ENCODE data around the gene LRRC37A3. TPM values are rescaled to one million over a fixed set of nuclear protein-coding genes. Genes with fewer than 3 reads are reported as not detected.
"Not testable (repeated sequence)": the region's sequence is repeated elsewhere in the genome, so short reads cannot be mapped to it uniquely, and the experiment has no call there.

The LRRC37A3 gene
- polyA plus RNA-seq, 6 donors from 2014 or later = 0.67 to 2.4 (median 1.1) TPM; not detected in 1

DNA sequence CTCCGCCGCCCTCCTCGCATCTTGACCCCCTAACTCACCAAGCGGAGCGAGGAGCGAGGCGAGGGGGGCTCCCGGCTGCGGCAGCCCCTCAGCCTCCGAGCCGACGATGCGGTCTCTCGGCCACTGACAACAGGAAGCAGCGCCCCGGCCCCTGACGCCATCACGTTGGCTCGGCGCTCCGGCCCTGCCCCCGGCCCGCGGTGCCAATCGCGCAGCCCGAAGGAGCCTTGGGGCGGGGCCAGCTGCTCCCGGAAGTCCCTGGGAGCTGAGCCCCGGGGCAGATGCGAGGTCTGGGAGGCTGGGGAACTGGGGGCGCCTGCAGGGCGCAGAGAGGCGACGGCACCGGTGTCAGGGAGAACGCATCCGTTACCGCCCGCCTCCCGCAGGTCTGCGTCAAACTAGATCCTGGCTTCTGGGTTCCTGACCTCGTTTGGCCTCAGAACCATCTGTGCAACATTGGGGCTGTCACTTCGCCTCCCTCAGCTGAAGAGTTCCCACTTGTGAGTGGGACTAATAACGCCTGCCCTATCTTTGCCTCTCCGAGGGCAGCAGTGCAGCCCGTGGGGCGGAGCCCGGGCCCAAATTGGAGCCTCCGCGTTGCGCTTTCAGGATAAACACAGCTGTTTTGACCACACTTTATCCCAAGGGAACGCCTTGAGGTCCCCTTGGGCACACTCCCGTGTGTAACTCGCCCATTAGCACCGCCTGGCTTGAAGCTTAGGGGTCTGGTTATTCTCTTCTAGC lies 82.1 kb downstream of the LRRC37A3 start:
- Mint-ChIP-seq H3K4me3 (peak overlapping the region; percentile 86 to 96 (median 94)), H3K27ac (peak overlapping the region; percentile 93 to 98 (median 97)), H3K4me1 (peaks cover 20 to 31% (median 22%) of the 10 kb centered on the region in 3 donors)
- not testable (repeated sequence) for H3K27me3 Mint-ChIP-seq, H3K36me3 Mint-ChIP-seq, H3K9me3 Mint-ChIP-seq
- DNase-seq (peak; percentile 89), ATAC-seq (ENCODE audit: low read depth in 2 of 2) (peak; percentile 89 to 90)

- H3K9me3 Mint-ChIP-seq, H3K27me3 Mint-ChIP-seq, DNase-seq, H3K36me3 Mint-ChIP-seq: not testable (repeated sequence)
- H3K4me1 Mint-ChIP-seq = peaks cover 20 to 31% (median 22%) of the 10 kb centered on the region in 3 donors
- peak; percentile 13 to 14 for ATAC-seq (ENCODE audit: low read depth in 2 of 2)
- H3K27ac Mint-ChIP-seq = peak overlapping the region; percentile 88 to 98 (median 96)
- peak overlapping the region; percentile 86 to 96 (median 92) for H3K4me3 Mint-ChIP-seq
Observed at GRCh38 chr17:64836623-64837017, 82.7 kb downstream of the LRRC37A3 start.

GRCh38 chr17:64834060-64834459 lies 85.2 kb downstream of the LRRC37A3 start:
- H3K27ac Mint-ChIP-seq = peak overlapping the region in 3 of 6 donors; percentile 42 to 75 (median 47)
- not testable (repeated sequence) for H3K36me3 Mint-ChIP-seq; DNase-seq; H3K27me3 Mint-ChIP-seq; H3K9me3 Mint-ChIP-seq; ATAC-seq (ENCODE audit: low read depth in 2 of 2)
- peak overlapping the region in 1 of 8 donors; percentile 90 for H3K4me3 Mint-ChIP-seq
- peaks cover 25 to 41% (median 38%) of the 10 kb centered on the region in 3 donors for H3K4me1 Mint-ChIP-seq

- Mint-ChIP-seq H3K4me3 (peak overlapping the region in 1 of 8 donors; percentile 19), H3K4me1 (peaks cover 16 to 30% (median 26%) of the 10 kb centered on the region in 3 donors), H3K27ac (peak overlapping the region in 2 of 6 donors; percentile 33 to 92)
- H3K9me3 Mint-ChIP-seq; ATAC-seq (ENCODE audit: low read depth in 2 of 2); H3K36me3 Mint-ChIP-seq; H3K27me3 Mint-ChIP-seq; DNase-seq: not testable (repeated sequence)
Observed at GRCh38 chr17:64830631-64831040, 88.6 kb downstream of the LRRC37A3 start.

DNA sequence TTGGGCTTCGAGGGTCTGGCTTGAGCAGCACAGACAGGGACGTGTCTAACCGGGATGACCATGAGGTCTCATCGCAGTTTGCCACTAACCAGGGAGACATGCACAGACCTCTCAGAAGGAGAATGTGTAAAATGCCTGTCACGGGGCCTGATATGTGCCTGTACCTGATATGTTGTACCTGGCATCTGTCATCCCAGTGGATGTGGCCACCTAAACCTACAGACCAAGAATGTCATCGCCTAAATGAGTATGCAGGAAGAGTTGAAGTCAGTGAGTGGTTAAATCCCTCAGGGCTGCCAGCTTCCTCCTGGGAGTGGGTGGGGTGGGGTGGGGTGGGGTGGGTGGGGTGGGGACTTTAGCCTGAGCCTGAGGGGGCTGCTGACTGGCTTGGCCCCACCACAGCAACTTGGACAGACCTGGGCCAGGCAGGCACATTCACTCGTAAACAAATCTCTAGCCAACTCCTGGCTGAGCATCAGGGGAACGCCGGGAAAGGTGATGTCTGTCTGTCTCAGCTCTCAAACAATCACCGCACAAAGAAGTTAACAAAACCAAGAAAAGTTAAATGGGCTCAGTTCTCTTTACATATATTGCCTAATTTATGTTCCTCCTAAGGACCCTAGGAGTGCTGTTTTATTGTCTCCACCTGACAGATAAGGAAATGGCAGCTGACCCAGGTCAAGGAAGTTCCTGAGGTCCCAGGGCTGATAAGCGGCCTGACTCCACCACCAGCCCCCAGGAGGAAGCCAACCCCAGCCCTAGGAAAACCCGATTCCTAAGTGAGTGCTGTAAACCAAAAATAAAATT lies 89.3 kb downstream of the LRRC37A3 start:
- not testable (repeated sequence) for H3K9me3 Mint-ChIP-seq; H3K36me3 Mint-ChIP-seq; H3K27ac Mint-ChIP-seq; ATAC-seq (ENCODE audit: low read depth in 2 of 2); DNase-seq; H3K4me3 Mint-ChIP-seq; H3K27me3 Mint-ChIP-seq
- H3K4me1 Mint-ChIP-seq = peaks cover 11 to 24% (median 20%) of the 10 kb centered on the region in 3 donors

GRCh38 chr17:64829068-64829467 lies 90.2 kb downstream of the LRRC37A3 start:
- H3K4me1 Mint-ChIP-seq = peaks cover 11 to 18% (median 16%) of the 10 kb centered on the region in 3 donors
- H3K4me3 Mint-ChIP-seq = peak overlapping the region in 3 of 8 donors; percentile 8 to 54 (median 15)
- H3K36me3 Mint-ChIP-seq; H3K9me3 Mint-ChIP-seq; ATAC-seq (ENCODE audit: low read depth in 2 of 2); H3K27me3 Mint-ChIP-seq; DNase-seq: not testable (repeated sequence)
- H3K27ac Mint-ChIP-seq = peak overlapping the region in 3 of 6 donors; percentile 31 to 89 (median 49)

GRCh38 chr17:64818904-64819303 lies 100.4 kb downstream of the LRRC37A3 start:
- not testable (repeated sequence) for H3K4me3 Mint-ChIP-seq; ATAC-seq (ENCODE audit: low read depth in 2 of 2); H3K27ac Mint-ChIP-seq; DNase-seq; H3K9me3 Mint-ChIP-seq; H3K4me1 Mint-ChIP-seq; H3K27me3 Mint-ChIP-seq
- H3K36me3 Mint-ChIP-seq = peaks cover 4 to 13% of the 10 kb centered on the region in 2 donors

DNA sequence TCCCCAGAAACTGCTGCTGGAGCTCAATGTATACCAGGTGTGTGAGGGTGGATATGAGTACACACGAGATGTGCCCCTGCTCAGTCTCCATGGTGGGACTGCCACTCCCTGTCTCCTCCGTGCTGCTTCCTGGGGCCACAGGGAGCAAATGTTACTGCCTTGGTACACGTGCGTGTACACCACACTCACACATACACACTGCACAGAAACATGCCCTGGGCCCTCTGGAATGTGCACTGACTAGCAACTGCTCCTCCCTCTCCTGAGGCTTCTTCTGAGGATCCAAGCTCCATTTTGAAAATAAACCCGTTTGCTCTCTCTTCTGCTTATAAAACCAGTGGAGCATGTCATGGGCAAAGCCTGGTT lies 103.5 kb downstream of the LRRC37A3 start:
- not testable (repeated sequence) for H3K36me3 Mint-ChIP-seq; H3K4me3 Mint-ChIP-seq; H3K9me3 Mint-ChIP-seq; DNase-seq; H3K27ac Mint-ChIP-seq; ATAC-seq (ENCODE audit: low read depth in 2 of 2); H3K27me3 Mint-ChIP-seq; H3K4me1 Mint-ChIP-seq

- H3K4me1 Mint-ChIP-seq; DNase-seq; H3K4me3 Mint-ChIP-seq; ATAC-seq (ENCODE audit: low read depth in 2 of 2); H3K9me3 Mint-ChIP-seq; H3K36me3 Mint-ChIP-seq; H3K27me3 Mint-ChIP-seq: not testable (repeated sequence)
- peak overlapping the region in 1 of 6 donors; percentile 19 for H3K27ac Mint-ChIP-seq
Observed at GRCh38 chr17:64814993-64815832, 104.1 kb downstream of the LRRC37A3 start.

DNA sequence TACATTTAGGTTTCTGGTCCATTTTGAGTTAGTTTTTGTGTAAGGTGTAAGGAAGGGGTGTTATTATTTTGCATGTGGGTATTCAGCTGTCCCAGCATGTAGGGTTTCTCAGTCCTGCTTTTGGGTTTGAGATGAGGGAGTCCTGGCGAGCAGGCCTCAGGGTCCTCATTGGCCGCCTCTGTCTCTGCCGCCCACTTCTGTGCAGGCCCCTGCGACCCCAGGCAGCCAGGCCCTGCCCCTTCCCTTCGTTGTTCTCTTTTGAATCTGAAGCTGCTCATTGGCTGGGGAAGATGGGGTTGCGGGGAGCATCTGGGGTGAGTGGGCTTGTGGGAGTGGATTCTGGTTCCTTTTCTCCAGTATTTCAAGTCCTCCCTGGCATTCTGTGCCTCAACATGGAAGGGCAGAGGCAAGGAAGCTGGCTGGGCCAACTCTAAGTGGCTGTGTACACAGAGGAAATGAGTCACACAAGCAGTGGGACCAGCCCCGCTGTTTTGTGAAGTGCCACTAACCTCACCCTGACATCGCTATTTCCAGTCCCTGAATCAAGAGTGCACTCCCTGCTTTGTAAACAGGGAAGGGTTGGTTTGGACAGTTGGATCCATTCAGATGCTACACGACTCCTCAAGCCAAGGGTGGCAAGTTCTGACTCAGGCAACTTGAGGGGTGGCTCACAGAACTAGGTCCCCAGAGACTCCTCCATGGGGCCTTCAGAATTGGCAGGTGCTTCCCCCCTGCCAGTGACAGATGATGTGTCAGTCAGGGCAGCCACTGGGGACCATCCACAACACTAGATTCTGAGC lies 110.9 kb downstream of the LRRC37A3 start:
- peak overlapping the region in 5 of 6 donors; percentile 7 to 91 (median 68) for H3K27ac Mint-ChIP-seq
- not testable (repeated sequence) for H3K9me3 Mint-ChIP-seq, H3K36me3 Mint-ChIP-seq, H3K27me3 Mint-ChIP-seq
- H3K4me3 Mint-ChIP-seq = peak overlapping the region in 5 of 8 donors; percentile 32 to 64 (median 54)
- ATAC-seq (ENCODE audit: low read depth in 2 of 2) (peak; percentile 98 to 99), DNase-seq (peak; percentile 67)
- H3K4me1 Mint-ChIP-seq = peaks cover 19 to 29% (median 19%) of the 10 kb centered on the region in 3 donors
